Loucy (cell line): ENCODE data around the gene POU1F1.
A peak's percentile ranks its signal among the peaks of the same experiment; 100 is the strongest.

Experiments
- H2AFZ ChIP-seq: fragments of 200-600 bp; sonication (generic); 2 replicates; pipeline ENCODE4 v1.6.0; 2016; ENCODE audit warnings: antibody characterized with exemption, mild to moderate bottlenecking, low read length, moderate library complexity
- H3F3A ChIP-seq: fragments of 200-600 bp; 2 replicates; pipeline ENCODE4 v1.6.0; 2016; ENCODE audit warnings: antibody characterized with exemption, low read depth, mild to moderate bottlenecking
- H3K27me3 ChIP-seq: fragments of 200-600 bp; sonication (generic); 2 replicates; pipeline ENCODE4 v1.6.1; 2014; ENCODE audit warnings: low read length, mild to moderate bottlenecking; ENCODE audit not compliant: insufficient read depth, poor library complexity, severe bottlenecking
- H3K36me3 ChIP-seq: fragments of 200-600 bp; sonication (generic); 2 replicates; pipeline ENCODE4 v1.6.1; 2016; ENCODE audit warnings: low read length; ENCODE audit not compliant: insufficient read depth
- H3K4me1 ChIP-seq: fragments of 200-600 bp; sonication (generic); 2 replicates; pipeline ENCODE4 v1.5.1; 2014; ENCODE audit warnings: low read length, mild to moderate bottlenecking; ENCODE audit not compliant: insufficient read depth, poor library complexity, severe bottlenecking
- H3K4me2 ChIP-seq: fragments of 200-600 bp; sonication (generic); 2 replicates; pipeline ENCODE4 v1.6.0; 2014; ENCODE audit warnings: antibody characterized with exemption, low read length, low read depth, mild to moderate bottlenecking; ENCODE audit not compliant: poor library complexity, severe bottlenecking
- H3K4me3 ChIP-seq: fragments of 200-600 bp; sonication (generic); 2 replicates; pipeline ENCODE4 v1.5.1; 2014; ENCODE audit warnings: low read length, mild to moderate bottlenecking, mixed read lengths; ENCODE audit not compliant: poor library complexity, severe bottlenecking
- H3K79me2 ChIP-seq: fragments of 200-600 bp; sonication (generic); 2 replicates; pipeline ENCODE4 v1.6.1; 2014; ENCODE audit warnings: low read length; ENCODE audit not compliant: insufficient read depth
- H3K9ac ChIP-seq: fragments of 200-600 bp; sonication (generic); 2 replicates; pipeline ENCODE4 v1.6.0; 2014; ENCODE audit warnings: mild to moderate bottlenecking, low read depth, low read length, moderate library complexity; ENCODE audit not compliant: poor library complexity, severe bottlenecking
- H3K9me2 ChIP-seq: fragments of 200-600 bp; sonication (generic); replicated peaks from 2 replicates; pipeline ENCODE4 v1.6.1; 2016; ENCODE audit warnings: low read depth, low read length, mixed read lengths
- H3K9me3 ChIP-seq: fragments of 200-600 bp; sonication (generic); 2 replicates; pipeline ENCODE4 v1.6.1; 2014; ENCODE audit warnings: mild to moderate bottlenecking, antibody characterized with exemption, low read length, low read depth; ENCODE audit not compliant: insufficient read depth
- H4K20me1 ChIP-seq: fragments of 200-600 bp; sonication (generic); 2 replicates; pipeline ENCODE4 v1.6.0; 2014; ENCODE audit warnings: antibody characterized with exemption, low read length, mild to moderate bottlenecking; ENCODE audit not compliant: insufficient read depth, poor library complexity, severe bottlenecking
- EZH2phosphoT487 ChIP-seq: fragments of 200-600 bp; IDR thresholded peaks from 2 replicates; pipeline ENCODE4 v1.6.1; 2018; ENCODE audit warnings: antibody characterized with exemption, mild to moderate bottlenecking, moderate library complexity, borderline replicate concordance
- TF ChIP-seq, protein P1 (sequence below): fragments of 200-600 bp; sonication (generic); conservative IDR thresholded peaks from 2 replicates; pipeline ENCODE4 v1.5.1; 2014; ENCODE audit warnings: mild to moderate bottlenecking, antibody characterized with exemption, low read length

POU1F1 gene

GRCh38 chr3:87228316-87228715, 48.1 kb downstream of the POU1F1 start:
- TF ChIP-seq, protein P1, sequence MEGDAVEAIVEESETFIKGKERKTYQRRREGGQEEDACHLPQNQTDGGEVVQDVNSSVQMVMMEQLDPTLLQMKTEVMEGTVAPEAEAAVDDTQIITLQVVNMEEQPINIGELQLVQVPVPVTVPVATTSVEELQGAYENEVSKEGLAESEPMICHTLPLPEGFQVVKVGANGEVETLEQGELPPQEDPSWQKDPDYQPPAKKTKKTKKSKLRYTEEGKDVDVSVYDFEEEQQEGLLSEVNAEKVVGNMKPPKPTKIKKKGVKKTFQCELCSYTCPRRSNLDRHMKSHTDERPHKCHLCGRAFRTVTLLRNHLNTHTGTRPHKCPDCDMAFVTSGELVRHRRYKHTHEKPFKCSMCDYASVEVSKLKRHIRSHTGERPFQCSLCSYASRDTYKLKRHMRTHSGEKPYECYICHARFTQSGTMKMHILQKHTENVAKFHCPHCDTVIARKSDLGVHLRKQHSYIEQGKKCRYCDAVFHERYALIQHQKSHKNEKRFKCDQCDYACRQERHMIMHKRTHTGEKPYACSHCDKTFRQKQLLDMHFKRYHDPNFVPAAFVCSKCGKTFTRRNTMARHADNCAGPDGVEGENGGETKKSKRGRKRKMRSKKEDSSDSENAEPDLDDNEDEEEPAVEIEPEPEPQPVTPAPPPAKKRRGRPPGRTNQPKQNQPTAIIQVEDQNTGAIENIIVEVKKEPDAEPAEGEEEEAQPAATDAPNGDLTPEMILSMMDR = no peak
- no peak for TF ChIP-seq EZH2phosphoT487
- peaks cover 50% of the 10 kb centered on the region for H3K4me1 ChIP-seq
- H3K4me2 ChIP-seq = peak overlapping the region; percentile 91
- no peak overlapping the region for H2AFZ ChIP-seq
- no peaks in the 10 kb centered on the region for H3F3A ChIP-seq
- peak overlapping the region; percentile 85 for H3K9ac ChIP-seq
- no peaks in the 10 kb centered on the region for H3K36me3 ChIP-seq
- H3K79me2 ChIP-seq = peaks cover 47% of the 10 kb centered on the region
- H3K27me3 ChIP-seq = peaks cover under 1% of the 10 kb centered on the region
- H3K9me3 ChIP-seq = no peaks in the 10 kb centered on the region
- peak overlapping the region; percentile 93 for H3K4me3 ChIP-seq
- no peaks in the 10 kb centered on the region for H3K9me2 ChIP-seq
- H4K20me1 ChIP-seq = peaks cover 20% of the 10 kb centered on the region

DNA sequence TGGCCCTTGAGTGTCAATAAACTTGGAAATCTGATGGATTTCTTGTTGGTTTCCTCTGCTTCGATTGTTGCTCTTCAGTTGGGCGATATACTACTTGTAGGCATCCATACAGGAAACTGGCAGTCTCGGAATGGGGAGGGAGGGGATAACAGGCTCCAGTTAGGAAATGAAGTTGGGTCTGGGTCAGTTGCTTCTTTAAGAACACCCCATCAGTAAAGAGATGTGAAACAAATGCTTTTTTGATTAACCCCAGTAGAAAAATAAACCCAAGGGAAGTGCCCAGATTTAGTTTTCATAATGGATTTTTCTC, 48.6 kb downstream of the POU1F1 start:
- peaks cover 44% of the 10 kb centered on the region for H3K79me2 ChIP-seq
- H2AFZ ChIP-seq = peak overlapping the region; percentile 100
- H3K9me2 ChIP-seq = no peaks in the 10 kb centered on the region
- TF ChIP-seq, protein P1 = no peak
- no peak for TF ChIP-seq EZH2phosphoT487
- no peaks in the 10 kb centered on the region for H3K36me3 ChIP-seq
- peak overlapping the region; percentile 91 for H3K4me2 ChIP-seq
- peaks cover 48% of the 10 kb centered on the region for H3K4me1 ChIP-seq
- peak overlapping the region; percentile 85 for H3K9ac ChIP-seq
- peaks cover 20% of the 10 kb centered on the region for H4K20me1 ChIP-seq
- no peaks in the 10 kb centered on the region for H3F3A ChIP-seq
- no peaks in the 10 kb centered on the region for H3K9me3 ChIP-seq
- peaks cover 6% of the 10 kb centered on the region for H3K27me3 ChIP-seq
- H3K4me3 ChIP-seq = peak overlapping the region; percentile 93

GRCh38 chr3:87227104-87227834, 49.1 kb downstream of the POU1F1 start, which contains the start of gene CHMP2B:
Gene CHMP2B, plus strand, starts transcription at chr3:87227309. Its CDS starts 214 bp downstream, at chr3:87227523.
- Histone ChIP-seq H3K36me3 (no peaks in the 10 kb centered on the region), H3K9me3 (no peaks in the 10 kb centered on the region), H3F3A (no peaks in the 10 kb centered on the region), H3K27me3 (peaks cover 10% of the 10 kb centered on the region), H3K4me3 (peak within 1 kb of the TSS; percentile 93), H3K9me2 (no peaks in the 10 kb centered on the region), H3K79me2 (peaks cover 44% of the 10 kb centered on the region), H3K4me1 (peaks cover 43% of the 10 kb centered on the region), H2AFZ (peak within 1 kb of the TSS; percentile 100), H3K4me2 (peak within 1 kb of the TSS; percentile 91), H4K20me1 (peaks cover 20% of the 10 kb centered on the region), H3K9ac (peak within 1 kb of the TSS; percentile 85)
- TF ChIP-seq EZH2phosphoT487 = no peak
- TF ChIP-seq, protein P1 = no peak
